GM12865 (cell line): Measurements from ENCODE around the gene MXRA7.

ENCODE experiments used
- DNase-seq: peaks from one replicate; pipeline ENCODE4 v3.0.0; 2010; ENCODE audit warnings: low read depth
- H3K4me3 ChIP-seq: 2 replicates; pipeline ENCODE4 v1.5.1; 2011; ENCODE audit warnings: mild to moderate bottlenecking, low read depth, low read length, control low read depth
- TF ChIP-seq, protein P1 (sequence below): IDR thresholded peaks from 2 replicates; pipeline ENCODE4 v1.5.1; 2011; ENCODE audit warnings: low read length, control low read depth, low read depth, inconsistent platforms; ENCODE audit not compliant: insufficient read depth; ENCODE audit errors: missing control alignments

The MXRA7 gene

DNA sequence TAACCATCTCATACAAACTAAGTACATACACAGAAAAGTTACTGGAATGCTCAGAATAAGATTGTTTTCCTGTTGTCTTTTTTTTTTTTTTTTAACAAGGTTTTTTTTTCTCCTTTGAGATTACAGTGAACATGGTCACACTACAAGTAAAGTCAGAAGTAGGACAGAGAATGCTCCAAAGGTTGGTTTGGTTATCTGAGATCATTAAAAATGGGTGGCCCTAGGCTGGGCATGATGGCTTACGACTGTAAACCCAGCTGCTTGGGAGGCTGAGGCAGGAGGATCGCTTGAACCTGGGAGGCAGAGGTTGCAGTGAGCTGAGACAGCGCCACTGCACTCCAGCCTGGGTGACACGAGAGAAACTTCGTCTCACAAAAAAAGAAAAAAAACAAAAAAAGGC is 60.3 kb downstream of the MXRA7 start:
- TF ChIP-seq, protein P1, sequence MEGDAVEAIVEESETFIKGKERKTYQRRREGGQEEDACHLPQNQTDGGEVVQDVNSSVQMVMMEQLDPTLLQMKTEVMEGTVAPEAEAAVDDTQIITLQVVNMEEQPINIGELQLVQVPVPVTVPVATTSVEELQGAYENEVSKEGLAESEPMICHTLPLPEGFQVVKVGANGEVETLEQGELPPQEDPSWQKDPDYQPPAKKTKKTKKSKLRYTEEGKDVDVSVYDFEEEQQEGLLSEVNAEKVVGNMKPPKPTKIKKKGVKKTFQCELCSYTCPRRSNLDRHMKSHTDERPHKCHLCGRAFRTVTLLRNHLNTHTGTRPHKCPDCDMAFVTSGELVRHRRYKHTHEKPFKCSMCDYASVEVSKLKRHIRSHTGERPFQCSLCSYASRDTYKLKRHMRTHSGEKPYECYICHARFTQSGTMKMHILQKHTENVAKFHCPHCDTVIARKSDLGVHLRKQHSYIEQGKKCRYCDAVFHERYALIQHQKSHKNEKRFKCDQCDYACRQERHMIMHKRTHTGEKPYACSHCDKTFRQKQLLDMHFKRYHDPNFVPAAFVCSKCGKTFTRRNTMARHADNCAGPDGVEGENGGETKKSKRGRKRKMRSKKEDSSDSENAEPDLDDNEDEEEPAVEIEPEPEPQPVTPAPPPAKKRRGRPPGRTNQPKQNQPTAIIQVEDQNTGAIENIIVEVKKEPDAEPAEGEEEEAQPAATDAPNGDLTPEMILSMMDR = no peak
- no peak for DNase-seq
- H3K4me3 ChIP-seq = no peak overlapping the region

DNA sequence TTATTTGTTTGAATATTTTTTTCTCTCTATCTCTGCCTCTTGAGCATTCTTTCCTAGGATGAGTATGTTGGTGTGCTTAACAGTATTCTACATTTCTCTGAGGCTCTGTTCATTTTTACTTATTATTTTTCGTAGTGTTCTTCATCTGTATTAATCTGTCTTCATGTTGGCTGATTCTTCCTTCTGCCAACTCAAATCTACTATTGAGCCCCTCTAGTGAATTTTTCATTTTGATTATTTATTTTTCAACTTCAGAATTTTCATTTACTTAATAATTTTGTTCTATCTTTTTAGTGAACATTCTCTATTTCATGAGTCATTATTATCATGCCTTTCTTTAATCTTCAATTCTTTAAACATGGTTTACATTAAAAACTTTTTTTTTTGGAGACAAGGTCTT is 64.1 kb downstream of the MXRA7 start:
- TF ChIP-seq, protein P1 = no peak
- H3K4me3 ChIP-seq = no peak overlapping the region
- DNase-seq = no peak

DNA sequence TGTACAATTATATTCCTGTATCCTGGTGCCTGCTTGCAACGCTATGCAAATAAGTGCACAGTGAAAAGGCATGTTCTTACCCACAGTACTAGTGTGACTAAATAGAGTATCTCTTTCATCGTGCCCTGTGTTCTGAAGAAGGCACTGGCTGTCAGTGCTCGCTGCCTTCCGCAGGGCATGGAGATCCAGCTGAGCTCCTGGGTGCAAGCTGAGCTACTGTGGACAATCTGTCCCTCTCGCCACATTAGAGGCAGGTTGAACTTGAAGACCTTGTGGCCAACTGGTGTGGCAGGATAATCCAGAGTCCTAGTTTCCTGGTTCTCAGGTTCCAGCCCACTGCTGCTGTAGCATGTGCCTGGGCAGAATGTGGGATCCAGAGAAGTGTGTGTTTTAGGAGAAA is 65.3 kb downstream of the MXRA7 start:
- no peak overlapping the region for H3K4me3 ChIP-seq
- TF ChIP-seq, protein P1 = no peak

DNA sequence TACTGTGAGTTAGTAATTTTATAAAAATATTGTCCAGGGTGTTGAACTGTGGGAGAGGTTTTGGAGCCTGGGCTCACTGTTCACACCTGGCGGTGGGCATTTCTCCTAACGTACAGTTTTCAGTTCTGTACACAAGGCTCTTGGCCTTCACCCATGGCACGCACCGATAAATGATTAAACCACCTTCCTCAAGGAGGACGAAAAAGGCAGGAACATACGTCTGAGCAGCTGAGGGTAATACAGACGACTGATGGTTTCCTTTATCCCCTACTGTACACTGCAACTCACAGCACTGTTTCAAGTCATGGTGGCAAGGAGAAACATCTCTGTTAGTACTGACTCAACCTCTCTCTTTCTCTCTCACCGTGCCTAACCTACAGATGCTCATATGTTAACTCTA is 65.8 kb downstream of the MXRA7 start:
- no peak for DNase-seq
- TF ChIP-seq, protein P1 = no peak
- H3K4me3 ChIP-seq = no peak overlapping the region

More for the DNA sequence above, 65.3 kb downstream of the MXRA7 start:
- no peak for DNase-seq

DNA sequence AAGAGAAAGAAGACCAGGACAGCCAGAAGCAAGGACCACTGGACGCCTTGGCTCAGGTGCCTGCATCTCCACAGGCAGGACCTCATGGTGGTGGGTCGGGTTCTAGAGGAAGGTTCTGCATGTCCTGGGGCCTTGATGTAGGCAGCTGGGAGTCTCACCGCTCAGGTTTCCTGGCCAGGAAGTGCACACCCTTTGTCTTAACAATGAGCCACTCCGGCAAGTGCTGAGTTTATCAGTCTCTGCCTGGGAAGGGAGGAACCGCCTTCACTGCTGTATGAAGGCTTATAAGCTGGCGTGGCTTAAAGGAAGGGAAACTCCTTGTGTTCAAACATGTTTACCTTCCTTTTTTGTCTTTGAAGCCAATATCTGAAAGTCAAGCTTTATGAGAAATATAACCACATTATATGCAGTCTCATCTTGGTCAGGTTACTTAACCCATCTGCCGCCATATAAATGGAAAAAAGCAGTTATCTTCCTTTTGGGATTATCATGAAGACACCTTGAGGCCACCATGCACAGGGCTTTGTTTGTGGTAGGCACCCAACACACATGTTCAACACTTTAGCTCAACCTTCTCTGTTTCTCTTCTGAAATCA is 67.1 kb downstream of the MXRA7 start, which contains the start of gene ST6GALNAC1:
TSS of gene ST6GALNAC1 (minus strand) at position 205 of the 596 bp plus-strand sequence. CDS start at position 86, 119 bp downstream.
- H3K4me3 ChIP-seq = no peak within 1 kb of the TSS
- TF ChIP-seq, protein P1 = no peak
- DNase-seq = no peak

DNA sequence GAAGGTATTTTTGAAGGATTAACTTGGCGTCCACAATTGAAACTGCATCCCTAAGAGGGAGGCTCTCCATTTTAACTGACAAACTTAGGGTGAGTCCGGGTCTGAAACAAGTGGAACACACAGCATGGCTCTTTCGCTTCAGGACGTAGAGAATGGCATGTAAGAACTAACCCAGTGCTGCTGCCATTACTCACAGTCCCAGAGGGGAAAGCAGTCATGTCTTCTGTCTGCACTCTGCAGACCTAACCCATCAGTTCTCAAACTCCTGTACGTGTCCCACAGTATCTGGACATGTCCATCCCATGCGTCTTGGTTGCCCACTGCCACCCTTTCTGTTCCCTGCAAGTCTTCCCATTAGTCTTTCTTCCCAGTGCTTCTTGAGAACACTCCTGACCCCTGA is 67.8 kb downstream of the MXRA7 start:
- DNase-seq = no peak
- TF ChIP-seq, protein P1 = no peak
- H3K4me3 ChIP-seq = no peak overlapping the region

DNA sequence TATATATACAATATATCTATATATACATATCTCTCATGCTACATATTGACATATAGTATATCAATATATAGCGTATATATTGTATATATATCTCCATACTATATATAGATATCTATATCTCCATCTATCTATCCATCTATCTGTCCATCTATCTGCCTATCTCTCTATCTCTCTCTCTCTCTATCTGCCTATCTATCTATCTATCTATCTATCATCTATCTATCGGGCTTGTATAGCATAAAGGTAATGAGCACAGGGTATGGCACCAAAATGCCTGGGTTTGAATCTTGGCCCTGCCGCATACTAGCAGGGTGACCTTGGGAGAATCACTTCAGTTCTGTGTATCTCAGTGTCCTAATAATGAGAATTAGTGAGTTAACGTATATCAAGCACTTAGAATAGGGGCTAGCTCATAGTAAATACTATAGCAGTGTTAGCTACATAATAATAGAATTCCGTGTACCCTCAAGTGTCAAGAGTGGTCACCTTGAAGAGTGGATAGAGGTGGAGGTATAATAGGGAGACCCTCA is 68.7 kb downstream of the MXRA7 start:
- H3K4me3 ChIP-seq = no peak overlapping the region
- DNase-seq = no peak

More for the DNA sequence above, 68.7 kb downstream of the MXRA7 start:
- TF ChIP-seq, protein P1 = no peak
